ENCODE data around the gene DOCK10.

- TF ChIP-seq, protein P1, sequence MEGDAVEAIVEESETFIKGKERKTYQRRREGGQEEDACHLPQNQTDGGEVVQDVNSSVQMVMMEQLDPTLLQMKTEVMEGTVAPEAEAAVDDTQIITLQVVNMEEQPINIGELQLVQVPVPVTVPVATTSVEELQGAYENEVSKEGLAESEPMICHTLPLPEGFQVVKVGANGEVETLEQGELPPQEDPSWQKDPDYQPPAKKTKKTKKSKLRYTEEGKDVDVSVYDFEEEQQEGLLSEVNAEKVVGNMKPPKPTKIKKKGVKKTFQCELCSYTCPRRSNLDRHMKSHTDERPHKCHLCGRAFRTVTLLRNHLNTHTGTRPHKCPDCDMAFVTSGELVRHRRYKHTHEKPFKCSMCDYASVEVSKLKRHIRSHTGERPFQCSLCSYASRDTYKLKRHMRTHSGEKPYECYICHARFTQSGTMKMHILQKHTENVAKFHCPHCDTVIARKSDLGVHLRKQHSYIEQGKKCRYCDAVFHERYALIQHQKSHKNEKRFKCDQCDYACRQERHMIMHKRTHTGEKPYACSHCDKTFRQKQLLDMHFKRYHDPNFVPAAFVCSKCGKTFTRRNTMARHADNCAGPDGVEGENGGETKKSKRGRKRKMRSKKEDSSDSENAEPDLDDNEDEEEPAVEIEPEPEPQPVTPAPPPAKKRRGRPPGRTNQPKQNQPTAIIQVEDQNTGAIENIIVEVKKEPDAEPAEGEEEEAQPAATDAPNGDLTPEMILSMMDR (IDR thresholded peaks at IDR 0.05): no peak
- no peak for TF ChIP-seq POLR2A (IDR thresholded peaks at IDR 0.05)
These were observed 261.4 kb downstream of the DOCK10 start for GRCh38 chr2:224780823-224781222.

Measured in testis (tissue), 2 donors.